GM06990 (cell line): ENCODE results near the gene TMEM94.

Experiments
- DNase-seq: peaks from one replicate; pipeline ENCODE4 v3.0.0-alpha.2; 2011; ENCODE audit not compliant: insufficient read length; ENCODE audit errors: extremely low read depth
- H3K27me3 ChIP-seq: replicated peaks from 2 replicates; pipeline ENCODE4 v1.6.0; 2011; ENCODE audit warnings: low read length; ENCODE audit not compliant: control insufficient read depth, insufficient read depth
- H3K36me3 ChIP-seq: 2 replicates; pipeline ENCODE4 v1.5.1; 2011; ENCODE audit warnings: low read length; ENCODE audit not compliant: control insufficient read depth, insufficient read depth
- H3K4me3 ChIP-seq: replicated peaks from 2 replicates; pipeline ENCODE4 v1.5.1; 2011; ENCODE audit warnings: low read depth, mild to moderate bottlenecking, control low read depth, low read length
- TF ChIP-seq, protein P1 (sequence below): IDR thresholded peaks from 2 replicates; pipeline ENCODE4 v1.5.1; 2011; ENCODE audit warnings: low read length, control low read depth, mild to moderate bottlenecking, inconsistent platforms; ENCODE audit not compliant: insufficient read depth, poor library complexity, severe bottlenecking

TMEM94 gene

DNA sequence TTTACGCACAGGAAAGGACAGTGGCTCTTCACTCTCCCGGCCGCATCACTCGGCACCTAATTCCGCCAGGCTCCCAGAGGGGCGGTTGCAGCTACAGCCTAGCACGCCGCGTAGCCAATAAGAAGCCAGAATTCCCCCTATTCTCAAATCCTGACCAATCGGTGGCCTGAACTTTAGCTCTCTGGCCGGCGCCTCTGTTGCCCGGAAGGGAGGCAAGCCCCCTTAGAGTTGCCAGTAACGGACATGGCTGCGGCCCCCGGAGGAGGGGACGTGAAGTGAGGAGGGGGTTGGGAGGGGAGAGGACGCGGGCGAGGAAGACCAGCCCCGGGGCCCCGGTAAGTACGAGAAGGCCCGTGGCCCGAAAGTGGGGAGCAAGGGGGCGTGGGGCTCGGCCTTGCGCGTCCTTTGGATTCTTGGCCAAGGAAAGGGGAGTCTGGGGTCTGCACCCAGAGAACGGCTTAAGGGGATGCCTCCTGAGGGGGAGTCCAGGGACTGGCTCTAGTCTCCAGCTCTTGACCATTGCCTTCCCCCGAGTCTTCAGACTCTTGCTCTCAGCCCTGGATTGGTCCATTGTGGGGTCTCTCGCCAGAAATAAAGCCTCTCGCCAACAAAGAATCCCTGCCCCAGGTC lies at the start of gene TMEM94:
Gene TMEM94 (plus strand): TSS at position 219 of the 630 bp plus-strand sequence. CDS start 15,271 bp downstream, outside the sequence.
- peak within 1 kb of the TSS; percentile 75 for H3K4me3 ChIP-seq
- TF ChIP-seq, protein P1, sequence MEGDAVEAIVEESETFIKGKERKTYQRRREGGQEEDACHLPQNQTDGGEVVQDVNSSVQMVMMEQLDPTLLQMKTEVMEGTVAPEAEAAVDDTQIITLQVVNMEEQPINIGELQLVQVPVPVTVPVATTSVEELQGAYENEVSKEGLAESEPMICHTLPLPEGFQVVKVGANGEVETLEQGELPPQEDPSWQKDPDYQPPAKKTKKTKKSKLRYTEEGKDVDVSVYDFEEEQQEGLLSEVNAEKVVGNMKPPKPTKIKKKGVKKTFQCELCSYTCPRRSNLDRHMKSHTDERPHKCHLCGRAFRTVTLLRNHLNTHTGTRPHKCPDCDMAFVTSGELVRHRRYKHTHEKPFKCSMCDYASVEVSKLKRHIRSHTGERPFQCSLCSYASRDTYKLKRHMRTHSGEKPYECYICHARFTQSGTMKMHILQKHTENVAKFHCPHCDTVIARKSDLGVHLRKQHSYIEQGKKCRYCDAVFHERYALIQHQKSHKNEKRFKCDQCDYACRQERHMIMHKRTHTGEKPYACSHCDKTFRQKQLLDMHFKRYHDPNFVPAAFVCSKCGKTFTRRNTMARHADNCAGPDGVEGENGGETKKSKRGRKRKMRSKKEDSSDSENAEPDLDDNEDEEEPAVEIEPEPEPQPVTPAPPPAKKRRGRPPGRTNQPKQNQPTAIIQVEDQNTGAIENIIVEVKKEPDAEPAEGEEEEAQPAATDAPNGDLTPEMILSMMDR: no peak

GRCh38 chr17:75407655-75408352 lies 48.6 kb upstream of the TMEM94 start:
- H3K4me3 ChIP-seq: no peak overlapping the region

More for the DNA sequence above, at the start of gene TMEM94:
- Histone ChIP-seq H3K27me3 (no peaks in the 10 kb centered on the region), H3K36me3 (no peaks in the 10 kb centered on the region)
- DNase-seq: peak; percentile 84

DNA sequence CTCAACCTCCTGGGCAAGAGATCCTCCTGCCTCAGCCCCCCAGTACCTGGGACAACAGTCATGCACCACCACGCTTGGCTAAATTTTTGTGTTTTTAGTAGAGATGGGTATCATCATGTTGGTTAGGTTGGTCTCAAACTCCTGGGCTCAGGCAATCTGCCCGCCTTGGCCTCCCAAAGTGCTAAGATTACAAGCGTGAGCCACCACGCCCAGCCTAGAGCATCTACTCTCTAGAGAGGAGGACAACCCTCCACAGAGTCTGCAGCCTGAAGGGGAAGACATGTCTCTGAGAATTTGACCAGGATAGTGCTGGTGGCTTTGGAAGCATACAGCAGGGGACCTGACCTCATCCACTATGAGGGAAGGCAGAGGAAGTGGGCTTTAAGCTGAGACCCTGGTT lies 46.3 kb upstream of the TMEM94 start:
- H3K36me3 ChIP-seq: no peaks in the 10 kb centered on the region
- TF ChIP-seq, protein P1: no peak
- H3K4me3 ChIP-seq: no peak overlapping the region
- DNase-seq: no peak
- no peaks in the 10 kb centered on the region for H3K27me3 ChIP-seq

More at GRCh38 chr17:75407655-75408352, 48.6 kb upstream of the TMEM94 start:
- no peaks in the 10 kb centered on the region for H3K36me3 ChIP-seq
- TF ChIP-seq, protein P1: no peak
- DNase-seq: no peak
- no peaks in the 10 kb centered on the region for H3K27me3 ChIP-seq

DNA sequence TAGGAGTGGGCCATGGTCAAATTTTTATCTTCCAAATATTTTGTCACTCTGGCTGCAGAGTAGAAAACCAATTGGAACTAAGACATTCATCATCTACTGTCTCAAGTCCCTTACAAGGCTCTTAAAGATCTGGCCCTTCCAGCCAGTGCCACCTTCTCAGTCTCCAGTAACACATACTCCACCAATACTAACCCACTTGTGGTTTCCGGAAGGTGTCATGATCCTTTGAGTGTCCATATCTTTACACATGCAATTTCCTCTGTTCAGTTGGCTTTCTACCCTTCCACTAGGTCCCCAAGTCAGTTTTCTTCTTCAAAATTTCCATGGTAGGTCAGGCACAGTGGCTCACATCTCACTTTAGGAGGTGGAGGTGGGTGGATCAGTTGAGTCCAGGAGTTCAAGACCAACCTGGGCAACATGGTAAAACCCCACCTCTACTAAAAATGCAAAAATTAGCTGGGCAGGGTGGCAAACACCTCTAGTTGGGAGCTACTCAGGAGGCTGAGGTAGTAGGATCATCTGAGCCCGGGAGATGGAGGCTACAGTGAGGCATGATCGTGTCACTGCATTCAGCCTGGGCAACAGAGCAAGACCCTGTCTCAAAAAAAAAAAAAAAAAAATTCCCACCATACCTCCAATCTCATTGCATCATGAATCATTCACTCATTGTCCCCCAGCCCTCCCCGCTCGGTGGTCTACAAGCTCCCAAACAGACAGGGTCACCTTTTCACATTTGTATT lies 44.9 kb upstream of the TMEM94 start:
- H3K4me3 ChIP-seq: no peak overlapping the region
- TF ChIP-seq, protein P1: no peak
- H3K27me3 ChIP-seq: no peaks in the 10 kb centered on the region
- no peak for DNase-seq
- H3K36me3 ChIP-seq: no peaks in the 10 kb centered on the region

- H3K4me3 ChIP-seq: 0 out of 2 replicates have a peak overlapping the region, but pooled peaks have one; percentile 15
- H3K36me3 ChIP-seq: no peaks in the 10 kb centered on the region
- peak; percentile 67 for DNase-seq
- H3K27me3 ChIP-seq: no peaks in the 10 kb centered on the region
- TF ChIP-seq, protein P1: peak; percentile 85
These were observed 43.7 kb upstream of the TMEM94 start for GRCh38 chr17:75412455-75413317.
